ENCODE measurements around the gene RPRD1B.
A peak's percentile ranks its signal among the peaks of the same experiment; 100 is the strongest.

Gene RPRD1B

GRCh38 chr20:38034961-38035360 is 1.4 kb downstream of the RPRD1B start:
- peak overlapping the region; percentile 65 for H3K4me3 ChIP-seq (ENCODE audit: low read depth, low read length)
- DNase-seq (ENCODE audit: low read depth): no peak
- no peak for TF ChIP-seq CTCF (IDR thresholded peaks at IDR 0.05; ENCODE audit: insufficient read depth, low read depth, low read length, missing control alignments)

GRCh38 chr20:38036366-38036765 is 2.8 kb downstream of the RPRD1B start:
- TF ChIP-seq CTCF (IDR thresholded peaks at IDR 0.05; ENCODE audit: insufficient read depth, low read depth, low read length, missing control alignments): no peak
- no peak for DNase-seq (ENCODE audit: low read depth)
- H3K4me3 ChIP-seq (ENCODE audit: low read depth, low read length): no peak overlapping the region

GRCh38 chr20:38040276-38040675 is 6.7 kb downstream of the RPRD1B start:
- no peak overlapping the region for H3K4me3 ChIP-seq (ENCODE audit: low read depth, low read length)
- DNase-seq (ENCODE audit: low read depth): no peak
- TF ChIP-seq CTCF (IDR thresholded peaks at IDR 0.05; ENCODE audit: insufficient read depth, low read depth, low read length, missing control alignments): no peak

GRCh38 chr20:38043512-38044300 is 10.2 kb downstream of the RPRD1B start:
- no peak for DNase-seq (ENCODE audit: low read depth)
- H3K4me3 ChIP-seq (ENCODE audit: low read depth, low read length): no peak overlapping the region
- TF ChIP-seq CTCF (IDR thresholded peaks at IDR 0.05; ENCODE audit: insufficient read depth, low read depth, low read length, missing control alignments): no peak

- no peak for DNase-seq (ENCODE audit: low read depth)
- TF ChIP-seq CTCF (IDR thresholded peaks at IDR 0.05; ENCODE audit: insufficient read depth, low read depth, low read length, missing control alignments): no peak
- H3K4me3 ChIP-seq (ENCODE audit: low read depth, low read length): no peak overlapping the region
These were observed 11.1 kb downstream of the RPRD1B start for GRCh38 chr20:38044685-38045084.

GRCh38 chr20:38046572-38046971 is 13.0 kb downstream of the RPRD1B start:
- no peak for TF ChIP-seq CTCF (IDR thresholded peaks at IDR 0.05; ENCODE audit: insufficient read depth, low read depth, low read length, missing control alignments)
- H3K4me3 ChIP-seq (ENCODE audit: low read depth, low read length): no peak overlapping the region

GRCh38 chr20:38049800-38050199 is 16.3 kb downstream of the RPRD1B start:
- TF ChIP-seq CTCF (IDR thresholded peaks at IDR 0.05; ENCODE audit: insufficient read depth, low read depth, low read length, missing control alignments): no peak
- no peak for DNase-seq (ENCODE audit: low read depth)
- no peak overlapping the region for H3K4me3 ChIP-seq (ENCODE audit: low read depth, low read length)

More at GRCh38 chr20:38046572-38046971, 13.0 kb downstream of the RPRD1B start:
- no peak for DNase-seq (ENCODE audit: low read depth)

All from GM12865 (cell line).